GM12872 (cell line): ENCODE data around the gene RCC1.

Experiments used
- CTCF ChIP-seq: IDR thresholded peaks from 3 replicates; pipeline ENCODE4 v1.5.1; 2011; ENCODE audit warnings: low read depth, mild to moderate bottlenecking, low read length, moderate library complexity; ENCODE audit not compliant: insufficient read depth

The RCC1 gene

GRCh38 chr1:28530456-28530855, 24.6 kb downstream of the RCC1 start:
- TF ChIP-seq CTCF, result no peak

GRCh38 chr1:28534671-28535070, 28.8 kb downstream of the RCC1 start:
- no peak for TF ChIP-seq CTCF

- no peak for TF ChIP-seq CTCF
Measured at GRCh38 chr1:28535180-28535579, 29.3 kb downstream of the RCC1 start.

- TF ChIP-seq CTCF, result no peak
Measured at GRCh38 chr1:28537457-28538199, 31.8 kb downstream of the RCC1 start.

GRCh38 chr1:28538286-28538685, 32.4 kb downstream of the RCC1 start:
- TF ChIP-seq CTCF, result no peak

- 0 out of 3 replicates have a peak, but pooled peaks have one; percentile 8 for TF ChIP-seq CTCF
Measured at GRCh38 chr1:28540651-28541050, 34.8 kb downstream of the RCC1 start.

GRCh38 chr1:28545246-28545628, 39.4 kb downstream of the RCC1 start:
- TF ChIP-seq CTCF, result no peak
